NCI-H526 treated with DMSO at 0.1 percent for 48 hours (cell line): ENCODE results near the gene DYNLRB1.
"Not testable (repeated sequence)": the region's sequence is repeated elsewhere in the genome, so short reads cannot be mapped to it uniquely, and the experiment has no call there.

Experiments
- DNase-seq: peaks from one replicate; lab custom pipeline; 2025; lab: John Stamatoyannopoulos, UW

DYNLRB1 gene

DNA sequence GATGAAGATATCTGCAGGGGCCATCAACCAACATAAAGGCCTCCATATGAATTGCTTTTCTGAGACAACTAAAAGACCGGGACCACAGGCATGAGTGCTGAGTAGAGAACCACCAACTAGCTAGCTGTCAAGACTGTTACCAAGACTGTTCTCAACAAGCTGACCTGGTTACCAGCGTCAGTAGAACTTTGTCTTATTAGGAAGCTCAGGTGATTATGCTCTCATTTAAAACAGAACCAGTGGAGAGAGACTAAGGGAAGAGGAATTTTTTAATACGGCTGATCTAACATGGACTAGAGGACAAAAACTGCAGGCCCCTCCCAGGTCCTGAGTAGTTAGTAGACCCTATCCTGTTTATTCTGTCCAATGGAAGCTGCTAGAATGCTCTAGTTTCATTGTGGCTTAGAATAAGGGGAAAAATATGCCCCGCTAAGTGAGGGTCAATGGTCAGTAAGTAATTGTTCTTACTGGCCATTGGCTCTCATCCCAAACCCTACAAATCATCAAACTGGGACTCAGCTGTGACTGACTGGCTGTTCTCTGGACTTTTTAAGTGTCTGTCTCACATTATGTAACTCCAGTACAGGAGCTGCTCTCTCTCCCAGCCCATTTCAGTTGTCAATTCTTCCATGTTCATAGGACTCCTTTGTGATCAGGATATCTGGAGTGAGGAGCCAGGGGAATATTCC lies 3.8 kb upstream of the DYNLRB1 start:
- no peak for DNase-seq

DNA sequence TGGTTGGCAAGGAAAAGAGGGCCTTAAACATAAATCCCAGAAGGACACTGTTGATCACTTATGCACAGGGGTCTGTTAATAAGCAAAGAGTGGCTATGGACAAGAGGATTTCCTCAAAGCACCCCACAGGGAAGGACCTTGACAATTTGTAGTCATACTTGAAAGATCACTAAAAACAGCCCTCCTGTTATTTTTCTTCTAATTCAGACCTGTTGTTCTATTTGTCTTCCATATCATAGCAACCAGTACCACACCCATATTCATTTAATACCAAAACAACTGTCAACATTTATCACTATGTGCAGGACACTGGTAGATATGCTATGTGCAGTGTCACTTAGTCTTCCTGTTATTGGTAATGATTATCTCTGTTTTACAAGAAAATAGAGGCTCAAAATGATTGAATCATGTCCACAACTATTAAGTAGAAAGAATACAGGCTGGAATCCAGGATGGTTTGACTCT lies 3.2 kb upstream of the DYNLRB1 start:
- DNase-seq, result no peak

DNA sequence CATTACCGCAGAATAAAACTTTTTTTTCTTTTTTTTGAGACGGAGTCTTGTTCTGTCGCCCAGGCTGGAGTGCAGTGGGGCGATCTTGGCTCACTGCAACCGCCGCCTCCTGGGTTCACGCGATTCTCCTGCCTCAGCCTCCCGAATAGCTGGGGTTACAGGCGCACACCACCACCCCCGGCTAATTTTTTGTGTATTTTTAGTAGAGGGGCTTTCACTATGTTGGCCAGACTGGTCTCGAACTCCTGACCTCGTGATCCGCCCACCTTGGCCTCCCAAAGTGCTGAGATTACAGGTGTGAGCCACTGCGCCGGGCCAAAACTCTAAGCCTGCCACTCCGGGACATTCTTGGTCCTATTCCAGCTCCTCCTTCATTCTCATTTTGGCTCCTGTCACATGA lies 2.2 kb upstream of the DYNLRB1 start:
- DNase-seq, result not testable (repeated sequence)

DNA sequence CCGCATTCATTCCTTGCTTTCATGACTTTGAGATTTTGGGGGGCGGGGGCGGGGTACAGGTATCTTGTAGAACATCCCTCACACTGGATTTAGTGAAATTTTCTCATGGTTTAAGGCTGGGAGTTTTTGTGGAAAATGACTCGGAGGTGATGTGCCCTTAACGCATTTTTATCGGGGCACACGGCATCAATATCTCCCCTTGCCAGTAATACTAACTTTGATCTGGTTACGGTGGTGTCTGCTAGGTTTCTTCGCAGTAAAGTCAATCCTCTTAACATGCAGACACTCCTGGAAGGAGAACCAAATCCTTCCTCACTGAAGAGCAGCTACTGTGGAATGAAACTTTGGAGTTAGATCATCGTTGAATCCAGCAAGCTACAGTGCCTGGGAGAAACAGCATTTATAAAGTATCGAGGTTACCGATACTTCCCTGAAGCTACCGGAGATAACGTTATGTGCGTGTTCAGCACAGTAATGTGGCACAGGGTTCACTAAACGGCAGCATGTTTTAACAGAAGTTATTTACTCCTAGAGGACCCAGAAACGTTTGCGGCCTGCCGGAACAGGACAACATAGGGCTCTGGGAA lies 1.2 kb upstream of the DYNLRB1 start:
- DNase-seq, result no peak

DNA sequence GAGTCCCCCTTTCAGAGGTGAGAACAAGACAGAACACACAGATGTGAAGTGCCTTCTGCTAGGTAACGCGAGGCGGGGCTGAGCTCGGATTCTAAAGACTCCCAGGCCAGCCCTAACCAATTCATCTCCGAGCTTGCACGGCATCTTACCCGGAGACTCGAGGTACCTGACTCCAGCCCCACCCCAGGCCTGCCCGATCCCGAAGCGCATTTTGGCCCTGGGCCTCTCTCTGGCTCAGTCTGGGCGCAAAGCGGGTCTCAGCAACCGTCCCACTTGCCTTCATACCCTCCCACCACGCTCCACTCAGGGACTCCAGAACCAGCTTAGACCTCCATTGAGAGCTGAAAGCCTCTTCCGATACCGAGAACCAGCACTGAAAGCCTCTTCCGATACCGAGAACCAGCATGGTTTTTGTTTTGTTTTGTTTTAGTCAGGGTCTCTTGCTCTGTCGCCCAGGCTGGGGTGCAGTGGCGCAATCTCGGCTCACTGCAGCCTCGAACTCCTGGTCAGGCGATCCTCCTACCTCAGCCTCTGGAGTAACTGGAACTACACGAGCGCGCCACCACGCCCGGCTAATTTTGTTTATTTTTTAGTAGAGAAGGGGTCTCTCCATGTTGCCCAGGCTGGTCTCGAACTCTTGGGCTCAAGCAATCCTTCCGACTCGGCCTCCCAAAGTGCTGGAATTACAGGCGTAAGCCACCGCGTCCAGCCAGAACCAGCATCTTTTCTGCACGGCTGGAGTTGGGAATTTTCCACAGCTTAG lies 557 bp upstream of the DYNLRB1 start:
- peak; percentile 70 for DNase-seq

DNA sequence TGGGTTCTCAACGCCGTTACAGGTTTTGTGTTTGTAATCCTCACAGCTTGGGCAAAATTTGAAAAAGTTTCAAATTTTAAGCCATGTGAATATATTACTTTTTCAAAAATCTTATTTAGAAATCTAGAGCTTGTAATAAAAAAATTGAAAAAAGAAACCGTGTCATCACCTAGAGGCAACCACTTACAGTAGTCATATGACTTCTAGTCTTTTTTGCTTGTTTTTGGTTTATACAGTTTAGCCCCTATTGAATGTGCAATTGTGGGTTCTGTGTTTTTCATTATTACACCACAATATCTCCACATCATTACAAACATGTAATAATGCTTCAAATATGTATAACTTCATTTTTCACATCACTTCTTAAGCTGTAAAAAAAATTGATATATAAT lies 888 bp downstream of the DYNLRB1 start:
- DNase-seq, result no peak

DNA sequence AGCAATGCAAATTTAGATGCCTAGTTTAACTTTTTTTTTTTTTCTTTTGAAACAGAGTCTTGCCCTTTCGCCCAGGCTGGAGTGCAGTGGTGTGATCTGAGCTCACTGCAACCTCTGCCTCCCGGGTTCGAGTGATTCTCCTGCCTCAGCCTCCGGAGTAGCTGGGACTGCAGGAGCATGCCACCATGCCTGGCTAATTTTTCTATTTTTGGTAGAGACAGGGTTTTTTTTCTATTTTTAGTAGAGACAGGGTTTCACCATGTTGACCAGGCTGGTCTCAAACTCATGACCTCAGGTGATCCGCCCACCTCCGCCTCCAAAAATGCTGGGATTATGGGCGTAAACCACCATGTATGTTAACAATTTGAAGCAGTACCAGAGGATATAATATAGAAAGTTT lies 2.6 kb downstream of the DYNLRB1 start:
- not testable (repeated sequence) for DNase-seq

DNA sequence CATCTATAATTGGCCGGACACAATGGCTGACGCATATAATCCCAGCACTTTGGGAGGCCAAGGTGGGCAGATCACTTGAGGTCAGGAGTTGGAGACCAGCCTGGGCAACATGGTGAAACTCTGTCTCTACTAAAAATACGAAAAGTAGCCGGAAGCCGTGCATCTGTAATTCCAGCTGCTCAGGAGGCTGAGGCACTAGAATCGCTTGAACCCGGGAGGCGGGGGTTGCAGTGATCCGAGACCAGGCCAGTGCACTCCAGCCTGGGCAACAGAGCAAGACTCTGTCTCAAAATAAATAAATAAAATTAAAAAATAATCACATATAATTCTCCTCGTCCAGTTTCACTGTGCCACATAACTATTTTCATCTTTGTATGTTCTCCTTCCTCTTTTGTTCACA lies 3.6 kb downstream of the DYNLRB1 start:
- not testable (repeated sequence) for DNase-seq

DNA sequence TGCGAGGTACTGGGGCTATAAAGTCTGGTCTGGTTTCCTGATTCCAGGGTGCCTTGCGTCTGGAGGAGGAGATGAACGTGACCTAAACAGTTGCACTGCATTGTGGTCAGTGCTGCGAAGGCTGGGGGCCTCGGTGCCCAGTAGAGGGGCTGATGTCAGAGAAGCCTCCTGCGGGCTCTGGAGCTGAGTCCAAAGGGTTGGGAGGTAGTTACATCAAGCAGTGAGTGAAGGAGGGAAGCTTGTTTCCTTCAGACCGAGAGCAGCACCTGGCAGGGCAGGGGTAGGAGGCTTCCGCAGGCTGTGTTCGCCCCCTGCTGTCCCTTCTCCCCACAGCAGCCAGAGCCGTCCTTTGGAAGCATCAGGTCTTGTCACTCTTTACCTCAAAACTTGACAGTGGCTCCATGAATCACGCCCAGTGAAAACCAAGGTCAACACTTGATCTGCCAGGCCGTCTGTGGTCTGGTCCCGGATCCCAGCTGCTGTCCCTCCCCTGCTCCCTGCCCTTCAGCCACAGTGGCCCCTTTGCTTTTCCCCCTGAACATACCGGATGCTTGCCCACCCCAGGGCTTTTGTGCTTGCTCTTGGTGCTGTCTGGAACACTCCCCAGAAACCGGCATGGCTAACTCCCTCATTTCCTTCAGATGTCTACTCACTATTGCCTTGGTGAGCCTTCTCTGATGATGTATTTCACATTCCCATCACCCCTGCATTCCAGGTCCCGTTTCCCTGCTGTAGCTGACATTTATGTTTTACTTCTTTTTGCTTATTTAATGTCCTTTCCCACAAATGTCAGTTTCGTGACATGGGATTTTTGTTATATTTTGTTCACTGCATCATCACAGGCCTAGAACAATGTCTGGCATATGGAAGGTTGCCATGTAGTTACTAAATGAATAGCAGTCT lies 7.0 kb downstream of the DYNLRB1 start:
- DNase-seq, result peak; percentile 59

DNA sequence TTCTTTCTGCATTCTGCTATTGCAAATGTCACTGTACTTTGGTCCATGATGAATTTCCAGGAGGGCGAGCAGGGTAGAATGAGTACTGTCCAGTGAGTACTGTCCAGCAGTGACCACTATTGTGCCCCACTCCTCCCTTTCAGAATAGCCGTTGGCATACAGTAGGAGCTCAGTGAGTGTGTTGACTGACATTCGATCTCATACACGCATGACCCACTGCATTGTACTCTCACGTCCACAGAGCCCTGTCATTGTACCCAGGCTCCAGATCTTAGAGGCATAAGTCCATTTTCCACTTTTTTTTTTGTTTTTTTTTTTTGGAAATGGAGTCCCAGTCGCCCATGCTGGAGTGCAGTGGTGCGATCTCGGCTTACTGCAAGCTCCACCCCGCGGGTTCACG lies 8.2 kb downstream of the DYNLRB1 start:
- no peak for DNase-seq

DNA sequence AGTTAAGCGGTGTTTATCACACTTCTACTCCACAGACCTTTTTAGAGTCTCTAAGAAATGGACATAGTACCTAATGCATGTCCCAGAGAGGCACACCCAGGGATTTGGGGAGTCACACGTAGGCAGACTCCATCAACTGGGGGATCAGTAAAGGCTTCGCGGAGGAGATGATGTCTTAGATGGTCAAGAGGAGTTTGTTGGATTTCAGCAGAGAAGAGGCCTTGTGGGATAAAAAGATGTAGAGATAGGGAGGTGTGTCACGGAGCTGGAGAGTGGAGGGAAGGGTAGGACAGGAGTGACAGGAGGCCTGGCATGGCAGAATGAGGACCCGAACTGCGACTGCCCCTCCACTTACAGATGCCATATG lies 9.1 kb downstream of the DYNLRB1 start:
- DNase-seq, result no peak

DNA sequence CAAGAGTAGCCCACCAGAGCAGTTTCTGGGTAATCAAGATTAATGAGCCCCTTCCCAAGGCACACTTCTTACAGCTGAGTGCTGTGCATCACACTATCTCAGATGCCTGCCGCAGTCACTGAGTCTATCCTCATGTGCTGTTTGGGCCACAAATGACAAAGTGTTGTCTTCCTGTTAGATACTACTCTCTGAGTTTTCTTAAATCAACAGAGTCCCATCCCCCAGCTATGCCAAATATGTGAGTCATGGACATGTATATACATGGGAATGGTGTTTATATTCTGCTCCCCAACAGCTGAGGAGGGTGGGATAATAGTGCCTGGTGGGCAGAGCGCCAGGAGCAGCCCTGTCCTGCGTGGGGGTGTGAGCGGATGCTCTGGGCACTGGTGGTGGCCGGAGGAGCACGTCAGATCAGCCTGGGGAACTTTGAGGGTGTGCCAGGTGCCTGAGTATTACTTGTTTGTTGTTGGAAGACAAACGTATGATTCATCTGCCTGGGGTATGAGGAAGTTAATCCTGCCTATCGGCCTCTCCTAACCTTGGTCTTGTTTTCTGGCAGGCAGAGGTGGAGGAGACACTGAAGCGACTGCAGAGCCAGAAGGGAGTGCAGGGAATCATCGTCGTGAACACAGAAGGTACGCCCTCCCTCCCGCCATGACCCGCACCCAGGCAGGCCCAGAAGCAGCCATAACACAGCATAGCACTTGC lies 9.6 kb downstream of the DYNLRB1 start:
- peak; percentile 19 for DNase-seq

DNA sequence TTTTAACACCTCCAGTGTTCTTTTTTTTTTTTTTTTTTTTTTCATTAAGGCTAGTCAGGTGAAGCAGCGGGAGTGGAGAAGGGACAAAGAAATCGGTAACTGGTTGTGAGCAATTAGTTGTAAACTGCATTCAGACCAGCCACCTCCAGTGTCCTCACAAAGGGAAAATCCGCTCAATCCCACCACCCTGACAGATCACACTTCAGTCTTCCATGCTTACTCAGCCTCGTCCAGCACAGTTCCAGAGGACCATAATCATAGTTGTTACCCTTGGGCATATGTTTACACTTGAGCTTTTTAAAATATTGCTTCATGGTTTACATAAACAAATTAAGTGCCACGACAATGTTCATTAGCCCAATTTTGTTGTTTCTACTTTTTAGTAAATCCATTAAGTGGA lies 10.2 kb downstream of the DYNLRB1 start:
- DNase-seq, result no peak

DNA sequence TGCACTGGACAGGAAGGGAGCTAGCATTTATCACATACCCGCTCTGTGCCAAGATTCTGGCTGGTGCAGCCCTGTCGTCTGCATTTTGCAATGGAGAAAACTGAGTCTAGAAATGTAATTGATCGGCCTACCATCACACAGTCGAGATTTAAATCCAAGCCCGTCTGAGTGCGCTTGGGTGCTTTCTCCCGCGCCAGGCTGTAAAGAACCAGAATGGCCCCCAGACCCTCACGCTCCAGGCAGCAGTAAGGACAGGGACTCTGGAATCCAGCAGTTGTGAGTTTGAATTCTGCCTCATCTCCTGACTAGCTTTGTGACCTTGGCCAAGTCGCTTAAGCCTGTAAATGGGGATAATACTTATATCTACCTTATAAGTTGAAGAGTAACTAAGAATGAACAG lies 10.8 kb downstream of the DYNLRB1 start:
- DNase-seq, result no peak

DNA sequence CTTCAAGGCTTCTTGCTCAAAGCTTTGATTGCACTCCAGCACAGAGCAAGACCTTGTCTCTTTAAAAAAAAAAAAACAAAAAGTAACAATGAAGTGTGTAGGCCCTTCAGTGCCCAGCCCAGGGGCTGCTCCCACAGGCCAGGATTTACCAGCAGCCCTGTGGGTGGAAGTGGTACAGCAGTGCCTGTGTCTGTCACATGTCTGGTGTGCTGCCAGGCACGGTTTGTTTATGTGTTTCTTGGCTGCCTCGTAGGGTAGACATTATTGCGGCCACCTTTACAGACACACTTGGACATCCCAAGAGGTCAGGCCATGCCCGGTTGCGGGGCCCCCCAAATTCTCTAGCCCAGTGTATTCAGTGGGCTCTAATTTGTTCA lies 12.7 kb downstream of the DYNLRB1 start:
- DNase-seq, result no peak

DNA sequence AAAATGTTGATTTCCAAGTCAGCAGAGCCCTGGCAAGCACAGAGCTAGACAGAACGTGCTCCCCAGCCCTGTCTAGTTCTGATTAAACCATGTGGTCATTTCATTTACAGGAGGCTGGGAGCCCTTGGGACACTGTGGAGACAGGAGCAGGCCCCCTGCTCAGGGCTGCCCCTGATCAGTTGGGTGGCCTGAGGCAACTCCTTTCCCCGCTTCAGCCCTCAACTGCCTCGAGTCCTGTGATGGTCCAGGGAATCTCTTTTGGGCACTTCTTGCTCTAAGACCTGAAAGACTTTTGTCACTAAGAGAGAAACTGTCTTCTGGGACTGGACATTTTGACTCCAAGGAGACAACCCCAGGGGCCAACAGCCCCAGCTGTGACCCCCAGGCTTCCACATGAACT lies 13.5 kb downstream of the DYNLRB1 start:
- no peak for DNase-seq

DNA sequence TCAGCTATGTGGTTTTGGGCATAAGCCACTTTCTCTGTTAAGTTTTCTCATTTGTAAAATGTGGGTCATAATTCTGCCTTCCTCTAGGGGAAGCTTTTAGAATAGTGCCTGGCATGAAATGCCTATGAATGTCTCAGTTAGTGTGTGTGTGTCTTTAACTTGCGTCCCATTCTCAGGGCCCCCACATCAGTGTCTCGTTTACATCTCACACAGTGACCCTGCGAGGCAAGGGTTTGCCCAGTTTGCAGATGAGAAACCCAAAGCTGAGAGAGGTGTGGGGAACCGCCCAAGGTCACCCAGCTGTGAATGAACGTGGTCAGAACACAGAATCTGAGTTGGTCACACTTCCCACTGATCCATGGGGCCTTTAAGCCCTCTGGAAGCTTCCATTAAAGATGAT lies 14.1 kb downstream of the DYNLRB1 start:
- no peak for DNase-seq

DNA sequence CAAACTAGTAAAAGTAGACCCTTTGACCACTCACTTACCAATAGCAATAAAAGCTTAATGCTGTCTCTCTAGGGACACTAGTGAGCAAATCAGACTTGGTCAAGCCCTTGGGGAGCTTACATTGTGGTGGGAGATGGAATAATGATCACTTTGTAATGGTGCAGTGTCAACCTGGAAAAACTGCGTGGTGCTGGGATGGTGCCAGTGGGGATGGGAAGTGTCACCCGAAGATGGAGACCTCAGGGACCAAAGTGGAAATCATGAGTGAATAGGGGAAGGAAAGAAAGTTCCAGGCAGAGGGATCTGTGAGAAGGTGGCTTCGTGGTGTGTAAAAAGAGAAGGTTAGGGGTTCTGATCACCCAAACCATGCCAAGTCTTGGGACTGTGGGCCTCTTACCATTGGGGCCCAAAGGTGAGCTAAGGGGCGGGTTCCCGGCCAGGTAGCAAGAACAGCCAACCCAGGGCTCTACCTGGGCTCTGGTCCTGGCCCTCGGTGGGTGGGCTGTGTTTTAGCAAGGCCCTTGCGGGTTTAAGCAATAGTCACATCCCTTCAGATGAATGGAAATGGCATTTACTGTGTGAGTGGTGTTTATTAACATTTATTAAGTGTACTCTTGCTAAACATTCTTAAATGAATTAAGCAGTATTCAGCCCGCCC lies 15.5 kb downstream of the DYNLRB1 start:
- DNase-seq, result no peak

DNA sequence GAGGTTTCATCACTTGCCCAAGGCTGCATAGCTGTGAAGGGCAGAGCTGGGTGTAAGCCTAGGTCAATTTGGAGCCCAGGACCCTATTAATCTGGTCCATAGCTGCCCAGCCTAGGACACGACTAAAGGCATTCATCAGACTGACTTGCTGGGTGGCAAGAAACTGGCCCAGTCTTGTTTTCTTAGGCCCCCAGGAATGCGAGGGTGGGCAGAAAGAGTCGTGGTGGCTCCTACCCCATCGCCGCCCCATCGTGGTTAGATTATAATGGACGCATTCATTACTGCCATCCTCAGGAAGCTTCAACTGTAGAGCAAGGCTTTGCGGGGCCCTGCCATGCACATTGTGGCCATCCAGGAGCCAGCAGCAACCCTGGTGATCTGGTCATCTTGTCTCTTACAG lies 16.1 kb downstream of the DYNLRB1 start:
- no peak for DNase-seq

DNA sequence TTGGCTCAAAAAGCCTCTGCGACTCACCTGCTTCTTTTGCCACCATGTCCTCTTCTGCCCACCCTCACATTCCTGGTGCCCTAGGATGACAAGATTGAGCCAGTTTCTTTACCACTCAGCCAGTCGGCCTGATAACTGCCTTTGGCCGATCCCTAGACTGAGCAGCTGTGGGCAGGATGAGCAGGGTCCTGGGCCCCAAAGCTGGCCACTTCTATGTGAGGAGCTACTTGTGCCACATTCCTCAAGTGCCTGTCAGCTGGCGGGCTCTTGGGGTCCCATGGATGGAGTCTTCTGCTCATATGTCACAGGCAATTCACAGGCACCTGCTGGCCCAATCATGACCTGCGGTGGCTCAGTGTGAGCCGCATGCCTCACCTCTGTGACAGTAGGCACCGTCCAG lies 16.5 kb downstream of the DYNLRB1 start:
- no peak for DNase-seq
